GM21825 (cell line): ENCODE measurements around the gene IGFBP3.

ENCODE experiments used
- ATAC-seq: cut with Tn5 transposase; IDR thresholded peaks from one replicate; pipeline ENCODE4 v1.9.1; 2021; ENCODE audit warnings: mild to moderate bottlenecking, moderate library complexity; ENCODE audit not compliant: unreplicated experiment

Gene IGFBP3

DNA sequence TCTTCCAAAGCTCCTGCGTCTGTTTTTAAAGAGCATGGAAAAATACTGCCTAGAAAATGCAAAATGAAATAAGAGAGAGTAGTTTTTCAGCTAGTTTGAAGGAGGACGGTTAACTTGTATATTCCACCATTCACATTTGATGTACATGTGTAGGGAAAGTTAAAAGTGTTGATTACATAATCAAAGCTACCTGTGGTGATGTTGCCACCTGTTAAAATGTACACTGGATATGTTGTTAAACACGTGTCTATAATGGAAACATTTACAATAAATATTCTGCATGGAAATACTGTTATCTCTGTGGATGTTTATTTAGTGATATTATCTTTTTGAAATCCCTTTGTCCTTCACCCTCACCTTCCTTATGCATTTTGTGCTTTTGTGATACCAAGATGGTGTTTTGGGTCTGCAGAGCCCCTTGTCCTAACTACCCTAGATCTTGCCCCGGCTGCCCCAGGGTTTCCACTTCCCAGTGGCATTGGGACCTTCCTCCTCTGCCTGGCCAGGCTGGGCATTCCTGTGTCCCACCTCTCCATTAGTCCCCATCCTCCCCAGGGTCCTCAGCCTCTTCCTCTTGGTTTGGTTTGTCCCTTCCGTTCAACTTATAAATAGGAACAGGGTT is 27.6 kb downstream of the IGFBP3 start:
- ATAC-seq = no peak

DNA sequence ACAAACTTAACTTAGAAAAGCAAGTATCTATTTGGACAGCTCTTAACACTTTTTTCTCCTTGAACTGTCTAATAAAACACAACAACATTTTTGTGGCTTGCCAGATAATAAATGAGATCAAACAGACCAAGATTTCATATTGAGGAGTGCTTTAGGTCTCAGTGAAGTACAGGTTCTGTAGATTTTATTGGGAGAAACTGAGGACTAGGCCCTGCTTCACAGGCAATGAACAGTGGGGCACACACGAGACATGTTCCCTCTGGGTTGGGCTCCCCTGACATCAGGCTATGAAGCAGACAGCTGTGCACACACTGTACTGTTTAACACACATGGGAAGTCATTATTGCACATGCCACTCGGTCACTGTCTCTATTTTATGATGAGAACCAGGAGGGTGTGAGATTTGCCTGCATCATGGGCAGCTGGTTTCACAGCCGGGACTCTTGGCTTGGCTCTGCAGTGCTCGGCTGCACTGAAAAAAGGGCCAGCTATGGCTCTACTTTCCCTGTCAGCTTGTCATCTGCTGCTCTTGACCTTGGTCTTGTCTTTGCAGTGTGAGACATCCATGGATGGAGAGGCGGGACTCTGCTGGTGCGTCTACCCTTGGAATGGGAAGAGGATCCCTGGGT is 28.6 kb downstream of the IGFBP3 start:
- no peak for ATAC-seq

- no peak for ATAC-seq
Observed at GRCh38 chr7:45891462-45892402, 29.3 kb downstream of the IGFBP3 start.

DNA sequence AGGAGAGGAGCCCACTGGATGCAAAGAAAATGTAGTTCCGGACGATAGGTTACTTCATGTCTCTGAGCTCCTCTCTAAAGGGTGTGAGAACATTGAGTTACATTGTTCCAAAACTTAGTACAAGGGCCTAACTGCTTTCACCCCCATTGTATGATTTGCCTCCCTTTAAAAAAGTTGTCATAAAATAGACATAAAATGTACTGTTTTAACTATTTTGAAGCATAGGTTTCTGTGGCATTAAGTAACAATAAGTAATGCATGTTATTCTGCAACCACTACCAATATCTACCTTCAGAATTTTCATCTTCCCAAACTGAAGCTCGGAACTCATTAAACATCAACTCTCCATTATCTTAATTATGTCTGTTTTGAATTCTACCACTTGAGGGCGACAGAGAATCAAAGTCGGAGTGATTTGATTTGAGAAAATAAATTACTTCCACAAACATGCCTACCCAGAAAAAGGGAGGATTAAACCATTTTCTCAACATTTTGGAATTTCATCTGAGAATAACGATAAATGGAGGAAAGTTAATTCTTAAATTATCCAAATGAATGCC is 30.1 kb downstream of the IGFBP3 start:
- ATAC-seq = no peak

DNA sequence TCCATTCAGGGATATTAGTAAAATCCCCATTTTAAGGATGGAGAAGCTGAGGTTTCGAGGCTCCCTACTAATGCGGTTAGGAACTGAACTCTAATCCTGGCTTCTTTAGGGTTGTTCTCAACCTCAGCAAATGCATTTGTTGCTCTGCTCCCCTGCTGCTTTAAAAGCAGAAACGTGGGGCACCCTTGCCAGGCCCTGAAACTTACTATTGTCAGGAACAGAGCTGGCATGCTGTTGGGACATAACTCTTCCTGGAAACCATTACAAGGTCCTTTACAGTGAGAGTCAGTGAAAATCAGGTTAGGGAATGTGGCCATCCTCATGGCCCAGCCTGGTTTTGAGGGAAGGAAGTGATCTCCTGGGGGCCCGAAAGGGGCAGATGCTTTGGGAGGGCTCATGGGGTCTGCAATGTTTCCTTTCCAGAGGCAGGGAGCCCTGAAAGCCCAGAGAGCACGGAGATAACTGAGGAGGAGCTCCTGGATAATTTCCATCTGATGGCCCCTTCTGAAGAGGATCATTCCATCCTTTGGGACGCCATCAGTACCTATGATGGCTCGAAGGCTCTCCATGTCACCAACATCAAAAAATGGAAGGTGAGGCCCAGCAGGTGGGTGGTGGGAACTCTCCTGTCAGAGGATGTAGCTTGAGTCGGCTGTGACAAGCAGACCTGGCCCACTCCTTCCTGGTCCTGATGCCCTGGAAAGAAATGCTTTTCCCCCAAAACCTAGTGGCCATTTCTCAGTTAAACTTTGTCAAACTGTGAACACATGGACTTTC is 30.8 kb downstream of the IGFBP3 start:
- ATAC-seq = no peak

- no peak for ATAC-seq
Observed at GRCh38 chr7:45889367-45890067, 31.6 kb downstream of the IGFBP3 start.

GRCh38 chr7:45888993-45889366 is 32.1 kb downstream of the IGFBP3 start:
- ATAC-seq = no peak

DNA sequence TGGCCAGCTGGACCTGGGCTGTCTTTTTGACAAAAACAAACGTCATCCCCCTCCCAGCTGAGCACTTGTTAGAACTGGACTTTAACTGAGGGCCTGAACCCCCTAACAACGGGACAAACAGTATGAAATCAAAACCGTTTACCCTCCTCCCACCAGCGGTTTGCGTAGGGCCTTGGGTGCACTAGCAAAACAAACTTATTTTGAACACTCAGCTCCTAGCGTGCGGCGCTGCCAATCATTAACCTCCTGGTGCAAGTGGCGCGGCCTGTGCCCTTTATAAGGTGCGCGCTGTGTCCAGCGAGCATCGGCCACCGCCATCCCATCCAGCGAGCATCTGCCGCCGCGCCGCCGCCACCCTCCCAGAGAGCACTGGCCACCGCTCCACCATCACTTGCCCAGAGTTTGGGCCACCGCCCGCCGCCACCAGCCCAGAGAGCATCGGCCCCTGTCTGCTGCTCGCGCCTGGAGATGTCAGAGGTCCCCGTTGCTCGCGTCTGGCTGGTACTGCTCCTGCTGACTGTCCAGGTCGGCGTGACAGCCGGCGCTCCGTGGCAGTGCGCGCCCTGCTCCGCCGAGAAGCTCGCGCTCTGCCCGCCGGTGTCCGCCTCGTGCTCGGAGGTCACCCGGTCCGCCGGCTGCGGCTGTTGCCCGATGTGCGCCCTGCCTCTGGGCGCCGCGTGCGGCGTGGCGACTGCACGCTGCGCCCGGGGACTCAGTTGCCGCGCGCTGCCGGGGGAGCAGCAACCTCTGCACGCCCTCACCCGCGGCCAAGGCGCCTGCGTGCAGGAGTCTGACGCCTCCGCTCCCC is 32.7 kb downstream of the IGFBP3 start, which contains the start of gene IGFBP1:
IGFBP1 (plus strand) TSS at position 304 of the 808 bp plus-strand sequence; CDS start at position 469, 165 bp downstream.
- ATAC-seq = no peak

DNA sequence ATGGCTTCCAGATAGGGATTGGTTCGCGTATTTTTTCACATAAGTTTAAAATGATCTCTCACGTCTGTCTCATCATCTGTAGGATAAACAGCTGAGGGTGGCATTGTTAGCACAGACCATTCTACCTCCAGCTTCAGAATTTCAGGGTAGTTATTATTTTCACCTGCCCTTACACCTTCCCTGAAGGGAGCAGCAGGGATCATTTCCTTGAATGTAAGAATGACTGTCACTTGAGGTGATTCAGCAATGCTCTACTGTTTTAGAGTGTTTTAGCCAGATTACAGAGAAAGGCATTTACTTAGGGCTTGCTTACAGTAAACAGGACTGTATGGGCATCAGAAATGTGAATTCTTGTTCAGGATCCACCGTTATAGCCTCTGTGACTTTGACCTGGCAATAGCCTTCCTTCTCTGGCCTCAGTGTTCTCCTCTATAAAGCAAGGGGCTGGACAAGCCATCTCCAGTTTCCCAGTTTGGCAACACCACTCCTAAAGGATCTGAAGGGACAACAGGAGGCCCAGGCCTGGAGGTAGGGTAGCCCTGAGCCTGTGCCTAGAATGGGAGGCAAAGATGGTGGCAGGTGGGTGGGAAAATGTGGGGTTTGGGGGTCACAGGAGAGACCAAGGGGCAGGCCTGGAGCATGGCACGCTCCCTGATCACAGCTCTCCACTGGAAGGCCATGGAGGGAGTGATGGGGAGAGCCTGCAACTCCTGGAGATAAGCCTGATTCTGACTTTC is 34.0 kb downstream of the IGFBP3 start:
- ATAC-seq = no peak

DNA sequence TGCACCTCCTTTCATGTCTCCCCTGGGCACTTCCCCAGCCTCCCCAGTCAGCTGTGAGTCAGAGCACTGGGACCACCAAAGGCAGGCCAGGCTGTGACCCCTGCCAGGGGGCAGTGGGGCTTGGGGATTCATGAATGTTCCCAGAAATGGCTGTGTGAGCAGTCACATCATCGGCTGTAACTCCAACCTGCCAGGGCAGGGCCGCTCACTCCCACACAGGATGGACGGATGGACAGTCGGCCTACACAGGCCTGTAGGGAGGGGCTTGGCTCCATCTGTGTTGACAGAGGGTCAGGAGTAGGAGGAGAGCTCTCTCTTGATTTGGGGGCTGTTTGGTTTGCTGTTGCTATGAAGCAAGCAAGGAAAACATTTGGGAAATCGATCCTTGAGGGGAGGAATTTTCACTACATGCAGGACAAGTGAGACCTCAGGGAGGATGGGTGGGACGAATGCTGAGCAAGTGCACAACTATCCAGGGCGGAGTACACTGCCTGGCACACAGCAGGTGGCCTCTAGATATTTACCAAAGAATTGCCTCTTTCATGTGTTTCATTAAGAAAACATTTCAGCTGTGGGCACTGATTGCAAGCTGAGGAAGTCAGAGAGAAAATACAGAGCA is 35.7 kb downstream of the IGFBP3 start:
- ATAC-seq = no peak

GRCh38 chr7:45884136-45884535 is 36.9 kb downstream of the IGFBP3 start:
- ATAC-seq = no peak

DNA sequence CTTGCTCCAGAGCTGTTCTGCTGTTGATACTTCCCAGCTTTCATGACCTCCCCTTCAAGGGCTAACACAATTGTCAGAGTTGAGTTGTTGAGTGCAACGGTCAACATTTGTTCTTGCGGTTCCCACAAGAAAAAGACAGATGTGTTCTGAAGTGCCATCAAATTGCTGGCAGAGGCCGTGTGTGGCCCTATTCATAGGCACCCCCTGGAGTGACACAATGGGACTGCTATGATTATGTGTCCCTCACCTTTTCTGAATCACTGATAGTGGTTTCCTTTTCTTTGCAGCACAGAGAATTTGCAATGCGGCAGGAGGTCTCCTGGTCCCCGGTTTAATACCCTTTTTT is 38.6 kb downstream of the IGFBP3 start:
- no peak for ATAC-seq

GRCh38 chr7:45881759-45882464 is 39.2 kb downstream of the IGFBP3 start:
- no peak for ATAC-seq

DNA sequence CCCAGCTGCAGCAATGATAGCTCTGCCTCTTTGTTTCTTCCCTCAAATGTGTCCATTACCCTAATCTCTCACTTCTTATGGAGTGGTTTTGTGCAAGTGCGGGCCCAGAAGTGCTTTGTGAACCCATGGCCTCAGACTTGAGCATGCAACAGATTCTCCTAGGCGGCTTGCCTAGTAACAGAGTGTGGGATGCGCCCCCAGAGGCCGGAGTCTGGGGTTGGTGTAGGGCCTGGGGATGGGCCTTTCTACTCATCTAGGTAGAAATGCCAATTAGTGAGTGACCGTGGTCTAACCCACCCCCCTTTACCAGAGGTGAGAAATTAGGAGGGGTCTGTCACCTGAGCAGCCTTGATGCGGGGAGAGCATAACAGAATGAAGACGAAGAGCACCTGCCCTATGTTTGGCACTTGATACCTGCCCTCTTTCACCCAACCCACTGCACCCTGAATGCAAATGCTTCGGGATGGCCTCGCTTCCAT is 39.8 kb downstream of the IGFBP3 start:
- no peak for ATAC-seq

DNA sequence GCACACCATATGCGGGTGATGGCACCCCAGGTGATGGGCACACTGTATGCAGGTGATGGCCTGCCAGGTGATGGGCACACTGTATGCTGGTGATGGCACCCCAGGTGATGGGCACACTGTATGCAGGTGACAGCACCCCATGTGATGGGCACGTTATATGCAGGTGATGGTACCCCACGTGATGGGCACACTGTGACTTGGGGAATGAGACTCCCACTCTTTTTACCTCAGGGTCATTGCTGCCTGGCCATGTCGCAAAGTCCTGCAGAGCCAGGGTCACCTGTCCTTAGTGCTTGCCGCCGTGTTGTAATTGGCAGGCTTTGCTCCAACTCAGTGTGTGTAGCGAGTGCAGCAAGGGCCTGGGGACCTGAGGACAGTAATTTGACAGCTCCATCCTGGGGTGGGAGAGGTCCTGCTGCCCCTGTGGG is 40.6 kb downstream of the IGFBP3 start:
- no peak for ATAC-seq

DNA sequence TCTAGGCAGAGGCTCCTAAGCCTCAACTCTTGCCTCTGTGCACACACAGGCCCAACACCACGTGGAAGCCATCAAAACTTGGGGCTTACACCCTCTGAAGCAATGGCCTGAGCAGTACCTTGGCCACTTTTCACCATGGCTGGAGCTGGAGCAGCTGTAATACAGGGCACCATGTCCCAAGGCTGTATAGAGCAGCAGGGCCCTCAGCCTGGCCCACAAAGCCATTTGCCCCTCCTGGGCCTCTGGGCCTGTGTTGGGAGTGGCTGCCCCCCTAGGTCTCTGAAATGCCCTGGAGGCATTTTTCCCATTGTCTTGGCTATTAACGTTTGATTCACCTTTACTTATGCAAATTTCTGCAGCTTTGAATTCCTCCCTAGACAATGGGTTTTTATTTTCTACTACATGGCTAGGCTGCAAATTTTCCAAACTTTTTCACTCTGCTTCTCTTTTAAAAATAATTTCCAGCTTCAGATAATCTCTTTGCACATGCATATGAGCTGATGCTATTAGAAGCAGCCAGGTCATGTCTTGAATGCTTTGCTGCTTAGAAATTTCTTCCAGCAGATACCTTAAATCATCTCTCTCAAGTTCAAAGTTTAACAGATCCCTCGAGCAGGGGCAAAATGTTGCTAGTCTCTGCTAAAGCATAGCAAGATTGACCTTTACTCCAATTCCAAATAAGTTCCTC is 42.5 kb downstream of the IGFBP3 start:
- ATAC-seq = no peak

- no peak for ATAC-seq
Observed at GRCh38 chr7:45876519-45876918, 44.6 kb downstream of the IGFBP3 start.
